ENCODE data around the gene HSF4. TPM values are rescaled to one million over a fixed set of nuclear protein-coding genes. Genes with fewer than 3 reads are reported as not detected.

HSF4 gene
- total and polyA plus RNA-seq, 4 donors: 5.1 to 62.5 (median 21.0) TPM

DNA sequence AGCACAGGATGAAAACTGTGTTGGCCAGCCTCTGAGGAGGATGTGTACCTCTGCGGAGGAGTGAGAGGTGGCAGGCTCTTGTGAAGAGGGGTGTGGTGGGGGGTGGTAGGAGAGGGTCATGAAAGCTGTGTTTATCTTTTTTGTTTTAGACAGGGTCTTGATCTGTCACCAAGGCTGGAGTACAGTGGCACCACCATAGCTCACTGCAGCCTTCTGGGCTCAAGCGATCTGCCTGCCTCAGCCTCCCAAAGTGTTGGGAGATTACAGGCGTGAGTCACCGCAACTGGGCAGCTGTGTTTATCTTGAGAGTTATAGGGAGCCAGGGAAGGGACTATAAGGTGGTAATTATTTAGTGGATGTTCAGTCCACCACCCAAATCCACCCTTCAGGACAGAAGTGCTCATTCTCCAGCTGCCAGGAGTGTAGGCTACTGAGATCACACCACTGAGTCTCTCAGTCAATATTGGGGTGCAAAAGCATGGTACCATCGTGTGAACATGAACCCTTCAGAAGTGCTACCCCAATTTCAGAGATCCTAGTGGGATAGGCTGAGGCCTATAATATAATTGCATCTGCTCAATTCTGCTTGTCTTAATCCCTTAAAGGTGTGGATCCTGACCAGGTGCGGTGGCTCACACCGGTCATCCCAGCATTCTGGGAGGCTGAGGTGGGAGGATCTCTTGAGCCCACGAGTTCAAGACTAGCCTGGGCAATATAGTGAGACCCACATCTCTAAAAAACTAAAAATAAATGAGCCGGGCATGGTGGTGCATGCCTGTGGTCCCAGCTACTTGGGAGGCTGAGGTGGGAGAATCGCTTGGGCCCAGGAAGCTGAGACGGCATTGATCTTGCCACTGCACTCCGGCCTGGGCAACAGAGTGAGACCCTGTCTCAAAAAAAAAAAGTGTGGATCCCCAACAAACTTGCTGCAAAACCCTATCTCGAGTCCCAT is 26.2 kb downstream of the HSF4 start:
- TF ChIP-seq, protein P1, sequence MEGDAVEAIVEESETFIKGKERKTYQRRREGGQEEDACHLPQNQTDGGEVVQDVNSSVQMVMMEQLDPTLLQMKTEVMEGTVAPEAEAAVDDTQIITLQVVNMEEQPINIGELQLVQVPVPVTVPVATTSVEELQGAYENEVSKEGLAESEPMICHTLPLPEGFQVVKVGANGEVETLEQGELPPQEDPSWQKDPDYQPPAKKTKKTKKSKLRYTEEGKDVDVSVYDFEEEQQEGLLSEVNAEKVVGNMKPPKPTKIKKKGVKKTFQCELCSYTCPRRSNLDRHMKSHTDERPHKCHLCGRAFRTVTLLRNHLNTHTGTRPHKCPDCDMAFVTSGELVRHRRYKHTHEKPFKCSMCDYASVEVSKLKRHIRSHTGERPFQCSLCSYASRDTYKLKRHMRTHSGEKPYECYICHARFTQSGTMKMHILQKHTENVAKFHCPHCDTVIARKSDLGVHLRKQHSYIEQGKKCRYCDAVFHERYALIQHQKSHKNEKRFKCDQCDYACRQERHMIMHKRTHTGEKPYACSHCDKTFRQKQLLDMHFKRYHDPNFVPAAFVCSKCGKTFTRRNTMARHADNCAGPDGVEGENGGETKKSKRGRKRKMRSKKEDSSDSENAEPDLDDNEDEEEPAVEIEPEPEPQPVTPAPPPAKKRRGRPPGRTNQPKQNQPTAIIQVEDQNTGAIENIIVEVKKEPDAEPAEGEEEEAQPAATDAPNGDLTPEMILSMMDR (IDR thresholded peaks at IDR 0.05; ENCODE audit: control extremely low read depth, extremely low read depth): no peak
- Histone ChIP-seq H3K36me3 (ENCODE audit: control insufficient read depth in 4 of 4, insufficient read depth in 4 of 4, low read length in 4 of 4) (peaks cover 11 to 18% (median 13%) of the 10 kb centered on the region in 4 donors), H3K9me3 (ENCODE audit: control insufficient read depth in 4 of 4, insufficient read depth in 3 of 4, low read length in 3 of 4) (no peaks in the 10 kb centered on the region), H3K4me3 (no peak overlapping the region), H3K27me3 (ENCODE audit: control insufficient read depth in 3 of 3, insufficient read depth in 3 of 3, low read length in 2 of 3) (no peaks in the 10 kb centered on the region), H3K27ac (ENCODE audit: low read depth in 1 of 2, low read length in 1 of 2) (peak overlapping the region in 1 of 2 donors; percentile 56), H3K4me1 (ENCODE audit: control insufficient read depth in 5 of 5, insufficient read depth in 5 of 5, low read length in 5 of 5) (peaks cover 8 to 26% (median 12%) of the 10 kb centered on the region in 5 donors), H3K9ac (ENCODE audit: insufficient read depth in 1 of 2, low read length in 2 of 2) (no peak overlapping the region)
- ATAC-seq (ENCODE audit: insufficient read depth, low FRiP score) (no peak), DNase-seq (no peak)
- WGBS, 2 donors: 77% methylated on average over 13 of the region's 13 CpGs

DNA sequence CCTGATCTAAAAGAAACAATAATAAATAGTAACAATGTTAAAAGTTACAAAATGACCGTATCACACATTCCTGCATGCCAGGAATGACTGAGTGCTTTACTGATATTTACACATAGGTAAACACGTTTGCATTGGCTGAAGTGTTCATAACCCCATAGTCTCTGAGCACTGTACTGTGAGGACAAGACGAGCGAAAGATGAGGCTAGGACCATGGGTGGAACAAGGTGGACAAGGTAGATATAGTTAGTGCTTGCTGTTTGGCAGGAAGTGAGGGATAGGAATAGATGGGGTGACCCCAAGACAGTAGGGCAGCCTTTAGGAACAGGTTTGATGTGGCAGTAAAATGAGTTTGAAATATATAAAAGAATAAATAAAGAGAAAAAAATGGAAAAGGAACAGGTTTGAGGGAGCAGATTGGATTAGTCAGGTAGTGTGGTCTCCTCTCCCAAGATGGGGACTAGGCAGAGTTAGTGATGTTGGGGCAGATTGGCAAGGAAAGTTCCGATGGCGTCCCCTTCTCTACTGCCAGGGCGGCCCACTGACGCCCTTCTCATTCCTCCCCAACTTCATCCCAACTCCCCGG is 27.0 kb downstream of the HSF4 start:
- Histone ChIP-seq H3K9me3 (ENCODE audit: control insufficient read depth in 4 of 4, insufficient read depth in 3 of 4, low read length in 3 of 4) (no peaks in the 10 kb centered on the region), H3K4me1 (ENCODE audit: control insufficient read depth in 5 of 5, insufficient read depth in 5 of 5, low read length in 5 of 5) (peaks cover 8 to 23% (median 11%) of the 10 kb centered on the region in 5 donors), H3K4me3 (peak overlapping the region; percentile 26), H3K9ac (ENCODE audit: insufficient read depth in 1 of 2, low read length in 2 of 2) (no peak overlapping the region), H3K36me3 (ENCODE audit: control insufficient read depth in 4 of 4, insufficient read depth in 4 of 4, low read length in 4 of 4) (peaks cover 12 to 26% (median 18%) of the 10 kb centered on the region in 4 donors), H3K27me3 (ENCODE audit: control insufficient read depth in 3 of 3, insufficient read depth in 3 of 3, low read length in 2 of 3) (no peaks in the 10 kb centered on the region), H3K27ac (ENCODE audit: low read depth in 1 of 2, low read length in 1 of 2) (no peak overlapping the region)
- TF ChIP-seq, protein P1 (IDR thresholded peaks at IDR 0.05; ENCODE audit: control extremely low read depth, extremely low read depth): no peak
- no peak for ATAC-seq (ENCODE audit: insufficient read depth, low FRiP score)
- WGBS, 2 donors: 18 to 24% methylated on average over 9 of the region's 9 CpGs
- no peak for DNase-seq

GRCh38 chr16:67191995-67192681 is 27.6 kb downstream of the HSF4 start, which contains the start of gene E2F4:
Gene E2F4, plus strand, starts transcription at chr16:67192155. Its CDS starts 73 bp downstream, at chr16:67192228.
- peak within 1 kb of the TSS; percentile 98 for H3K4me3 ChIP-seq
- 0 to 1% methylated on average over 43 to 54 of the region's 54 CpGs for WGBS, 2 donors
- ATAC-seq (ENCODE audit: insufficient read depth, low FRiP score): peak; percentile 98
- peak within 1 kb of the TSS; percentile 40 to 61 for H3K9ac ChIP-seq (ENCODE audit: insufficient read depth in 1 of 2, low read length in 2 of 2)
- H3K27me3 ChIP-seq (ENCODE audit: control insufficient read depth in 3 of 3, insufficient read depth in 3 of 3, low read length in 2 of 3): no peaks in the 10 kb centered on the region
- H3K9me3 ChIP-seq (ENCODE audit: control insufficient read depth in 4 of 4, insufficient read depth in 3 of 4, low read length in 3 of 4): no peaks in the 10 kb centered on the region
- H3K4me1 ChIP-seq (ENCODE audit: control insufficient read depth in 5 of 5, insufficient read depth in 5 of 5, low read length in 5 of 5): peaks cover 8 to 23% (median 11%) of the 10 kb centered on the region in 5 donors
- TF ChIP-seq, protein P1 (IDR thresholded peaks at IDR 0.05; ENCODE audit: control extremely low read depth, extremely low read depth): peak; percentile 34
- DNase-seq: peak; percentile 88 to 95 (median 91)
- H3K36me3 ChIP-seq (ENCODE audit: control insufficient read depth in 4 of 4, insufficient read depth in 4 of 4, low read length in 4 of 4): peaks cover 18 to 32% (median 23%) of the 10 kb centered on the region in 4 donors
- peak within 1 kb of the TSS; percentile 39 to 82 for H3K27ac ChIP-seq (ENCODE audit: low read depth in 1 of 2, low read length in 1 of 2)

Data from lung (tissue), 12 donors.